NCI-H2107 treated with DMSO at 0.1 percent for 48 hours (cell line): ENCODE measurements around the gene VSIG10.
A peak's percentile ranks its signal among the peaks of the same experiment; 100 is the strongest.
"Not testable (repeated sequence)": the region's sequence is repeated elsewhere in the genome, so short reads cannot be mapped to it uniquely, and the experiment has no call there.

Experiments
- DNase-seq: peaks from one replicate; lab custom pipeline; 2025; ENCODE audit not compliant: unreplicated experiment; lab: John Stamatoyannopoulos, UW

VSIG10 gene

GRCh38 chr12:118107694-118108093 lies 3.9 kb upstream of the VSIG10 start:
- no peak for DNase-seq

DNA sequence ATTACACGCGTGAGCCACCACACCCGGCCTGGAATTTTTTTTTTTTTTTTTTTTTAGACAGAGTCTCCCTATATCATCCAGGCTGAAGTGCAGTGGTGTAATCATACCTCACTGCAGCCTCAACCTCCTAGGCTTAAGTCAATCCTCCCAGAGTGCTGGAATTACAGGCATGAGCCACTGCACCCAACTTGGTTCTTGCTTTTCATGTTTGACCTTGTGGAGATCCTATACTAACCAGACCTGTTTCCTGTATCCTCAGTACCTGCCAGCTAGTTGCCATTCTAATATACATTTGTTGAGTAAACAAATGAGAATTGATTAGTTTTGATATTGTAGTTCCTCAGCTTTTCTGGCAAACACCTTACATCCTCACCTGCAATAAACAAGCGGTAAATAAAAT lies 3.2 kb upstream of the VSIG10 start:
- no peak for DNase-seq

GRCh38 chr12:118103201-118103600 lies 610 bp downstream of the VSIG10 start:
- DNase-seq, result peak; percentile 50

DNA sequence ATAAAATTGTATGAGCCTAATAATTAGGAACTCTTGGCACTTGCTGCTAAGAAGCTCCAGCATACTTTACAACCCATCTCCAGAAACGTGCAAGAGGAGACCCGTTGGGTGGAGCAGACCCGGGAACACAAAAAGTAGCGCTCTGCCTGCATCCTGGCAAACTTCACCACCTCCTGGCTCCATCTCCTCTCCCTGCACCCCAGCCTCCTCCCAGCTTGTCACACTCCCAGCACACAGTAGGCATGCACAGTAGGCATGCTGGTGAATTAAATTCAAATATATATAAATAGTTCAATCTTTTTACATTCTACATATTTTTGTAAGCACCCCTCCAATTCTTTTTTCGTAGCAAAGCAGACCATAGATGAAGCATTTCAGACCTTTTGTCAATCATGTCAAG lies 1.2 kb downstream of the VSIG10 start:
- DNase-seq, result no peak

GRCh38 chr12:118102070-118102469 lies 1.7 kb downstream of the VSIG10 start:
- DNase-seq, result no peak

DNA sequence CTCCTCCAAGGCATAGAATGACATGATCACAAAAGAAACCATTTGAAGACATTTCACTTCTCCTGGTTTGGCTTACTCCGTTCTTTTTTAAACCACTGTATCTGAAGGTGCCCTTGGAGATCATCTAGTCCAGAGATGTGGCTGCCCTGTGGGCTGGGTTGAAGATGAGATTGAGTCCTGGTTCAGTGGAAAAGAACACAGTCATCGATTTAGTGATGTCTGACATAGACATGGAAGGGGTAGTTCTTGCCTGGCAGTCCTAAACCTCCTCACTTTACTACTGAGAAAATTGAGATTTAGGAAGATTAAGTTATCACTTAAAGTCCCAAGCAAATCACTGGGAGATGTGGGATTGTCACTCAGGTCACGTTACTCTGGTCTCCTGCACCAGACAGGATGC lies 2.8 kb downstream of the VSIG10 start:
- DNase-seq, result no peak

GRCh38 chr12:118098911-118099671 lies 4.7 kb downstream of the VSIG10 start:
- peak; percentile 19 for DNase-seq

DNA sequence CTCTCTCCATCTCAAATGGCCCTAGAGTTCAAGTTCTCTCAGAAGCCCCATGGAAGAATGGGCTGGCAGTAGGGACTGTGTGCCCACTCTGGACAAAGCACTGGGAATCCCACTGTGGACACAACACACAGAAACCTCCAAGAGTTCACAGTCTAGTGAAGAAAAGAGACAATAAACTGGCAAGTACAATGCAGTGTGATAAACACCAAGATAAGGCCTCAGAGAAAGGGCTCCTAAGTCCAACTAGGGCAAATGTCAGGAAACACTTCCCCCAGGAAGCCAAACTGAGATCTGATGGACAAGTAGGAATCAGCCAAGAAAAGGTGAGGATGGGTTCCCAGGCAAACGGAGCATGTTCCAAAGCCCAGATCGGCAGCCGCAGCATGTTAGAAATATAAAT lies 5.4 kb downstream of the VSIG10 start:
- DNase-seq, result no peak

- DNase-seq, result no peak
Observed at GRCh38 chr12:118094039-118094438, 9.8 kb downstream of the VSIG10 start.

DNA sequence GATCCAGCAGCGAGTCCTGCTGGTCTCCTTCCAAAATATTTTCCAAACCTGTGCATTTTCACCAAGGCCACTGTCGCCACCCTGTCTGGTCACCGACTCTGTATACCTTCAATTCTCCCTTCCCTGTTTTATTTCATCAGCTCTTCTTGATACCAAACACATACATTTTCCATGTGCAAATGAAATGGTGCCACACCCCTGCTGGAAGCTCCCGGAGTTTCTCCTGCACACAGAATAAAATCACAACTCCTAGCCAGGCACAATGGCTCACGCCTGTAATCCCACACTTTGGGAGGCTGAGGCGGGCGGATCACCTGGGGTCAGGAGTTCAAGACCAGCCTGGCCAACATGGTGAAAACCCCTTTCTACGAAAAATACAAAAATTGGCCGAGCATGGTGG lies 14.0 kb downstream of the VSIG10 start:
- DNase-seq, result no peak

DNA sequence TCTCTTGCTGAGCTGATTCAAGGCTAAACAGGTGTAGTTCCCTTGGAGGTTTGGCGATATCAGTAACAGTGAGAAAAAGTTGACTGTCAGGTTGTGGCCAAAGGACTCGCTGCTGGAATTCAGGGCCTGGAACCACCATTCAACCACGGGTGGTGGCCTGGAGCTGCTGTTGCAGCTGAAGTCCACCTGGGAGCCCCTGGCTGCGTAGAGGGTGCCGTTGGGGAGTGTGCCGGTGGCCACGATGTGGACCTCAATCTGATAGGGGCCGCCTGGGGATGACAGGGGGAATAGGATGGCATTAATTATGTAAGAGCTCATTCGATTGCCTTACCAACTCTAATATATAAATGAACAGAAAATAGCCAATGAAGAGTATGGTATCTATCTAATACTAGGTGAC lies 21.6 kb downstream of the VSIG10 start:
- DNase-seq, result no peak

GRCh38 chr12:118081521-118081920 lies 22.3 kb downstream of the VSIG10 start:
- DNase-seq, result not testable (repeated sequence)

GRCh38 chr12:118073768-118074167 lies 30.0 kb downstream of the VSIG10 start:
- DNase-seq, result no peak

DNA sequence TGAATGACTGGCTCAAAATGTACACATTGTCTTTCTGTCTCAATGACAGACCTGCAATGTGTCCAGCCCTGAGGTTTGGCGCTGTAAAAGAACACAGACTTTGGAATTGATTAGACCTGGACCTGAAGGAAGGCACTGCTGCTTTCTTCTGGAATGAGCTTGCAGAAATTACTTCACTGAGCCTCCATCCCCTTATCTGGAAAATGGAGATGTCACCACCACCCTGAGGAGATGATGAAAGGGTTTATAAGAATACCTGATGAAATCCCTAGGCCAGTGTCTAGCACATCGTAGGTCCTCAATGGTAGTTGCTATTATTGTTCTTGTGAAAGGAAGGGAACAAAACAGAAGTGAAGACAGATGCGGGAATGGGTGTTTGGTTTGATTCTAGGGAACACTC lies 33.2 kb downstream of the VSIG10 start:
- no peak for DNase-seq

DNA sequence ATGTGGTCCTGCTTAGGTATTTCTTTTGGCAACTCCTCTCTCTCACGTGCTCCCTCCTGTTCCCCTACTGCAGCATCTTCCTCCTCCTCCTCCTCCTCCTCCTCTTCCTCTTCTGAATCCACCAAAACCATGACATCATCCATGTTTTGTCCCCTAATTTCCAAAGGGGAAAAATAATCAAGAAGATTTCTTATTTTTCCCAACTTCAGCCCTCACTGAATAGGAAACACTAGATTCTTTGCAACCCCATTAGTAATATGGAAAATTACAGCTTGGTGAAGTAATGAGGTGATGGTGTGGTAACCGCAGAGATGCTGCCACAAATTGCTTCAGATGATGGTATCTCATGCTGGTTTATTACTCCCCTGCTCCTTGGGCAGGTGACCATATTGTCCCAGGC lies 35.4 kb downstream of the VSIG10 start:
- no peak for DNase-seq

- no peak for DNase-seq
Observed at GRCh38 chr12:118065380-118065779, 38.4 kb downstream of the VSIG10 start.

DNA sequence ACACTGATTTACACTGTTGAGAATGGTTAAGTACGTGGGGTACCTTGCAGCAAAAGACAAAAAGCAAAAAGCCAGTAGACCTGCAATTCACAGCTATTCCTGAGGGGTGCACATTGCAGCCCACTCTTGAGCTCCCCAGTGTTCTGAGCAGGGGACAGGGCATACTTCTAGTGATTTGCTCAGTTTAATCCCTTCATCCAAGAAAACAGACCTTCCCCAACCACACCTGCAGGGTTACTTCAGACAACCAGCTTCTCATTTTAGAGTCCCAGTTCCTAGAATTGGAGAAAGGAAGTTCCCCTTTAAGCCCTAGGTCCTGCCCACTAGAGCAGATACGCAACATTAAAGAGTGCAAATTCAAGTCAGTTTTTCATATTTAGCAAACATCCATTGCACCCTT lies 39.2 kb downstream of the VSIG10 start:
- DNase-seq, result no peak

DNA sequence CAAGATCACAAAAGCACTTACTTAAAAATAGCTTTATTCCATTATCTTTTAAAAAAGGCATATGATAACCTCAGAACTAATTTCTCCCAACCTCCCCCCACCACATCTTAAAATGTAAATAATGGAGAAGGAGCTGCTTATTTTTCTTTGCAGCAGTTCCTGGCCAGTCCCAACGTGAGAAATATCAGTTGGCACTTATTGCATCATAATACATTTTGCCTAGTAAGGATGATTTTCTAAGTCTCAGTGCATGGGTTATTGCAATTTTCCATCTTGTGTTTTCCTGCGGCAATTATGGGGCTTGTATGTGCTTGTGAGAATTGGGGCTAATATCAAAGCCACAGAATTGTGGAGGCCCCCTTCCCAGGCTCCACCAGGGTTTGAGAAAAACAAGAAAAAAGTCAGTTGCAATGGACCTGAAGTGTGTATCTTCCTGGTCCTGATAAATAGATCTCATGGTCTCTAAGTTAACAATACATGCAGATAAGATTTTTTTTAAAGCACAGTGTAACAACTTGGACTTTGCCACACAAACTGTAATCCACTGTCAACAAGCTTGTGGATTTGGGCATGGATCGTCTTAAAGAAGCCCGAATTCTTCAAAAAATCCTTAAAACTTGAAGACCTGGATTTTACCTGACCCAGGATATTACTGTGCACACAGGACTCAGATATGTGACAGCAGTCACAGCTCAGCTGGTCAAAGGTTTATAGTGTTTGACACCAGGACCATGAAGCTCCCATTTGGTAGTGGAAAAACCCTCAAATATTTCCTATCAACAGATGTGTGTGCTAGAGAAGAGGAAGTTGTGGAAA lies 40.0 kb downstream of the VSIG10 start:
- no peak for DNase-seq

- DNase-seq, result peak; percentile 67
Observed at GRCh38 chr12:118061873-118062843, 41.7 kb downstream of the VSIG10 start.

GRCh38 chr12:118061011-118061872 lies 42.6 kb downstream of the VSIG10 start, which contains the start of gene WSB2:
Gene WSB2, minus strand, starts transcription at chr12:118061179. Its CDS starts 131 bp downstream, at chr12:118061048.
- DNase-seq, result peak; percentile 64
